ENCODE measurements around the gene ASIC5.

The ASIC5 gene

GRCh38 chr4:155789982-155790381 is 76.1 kb downstream of the ASIC5 start:
- TF ChIP-seq, protein P1, sequence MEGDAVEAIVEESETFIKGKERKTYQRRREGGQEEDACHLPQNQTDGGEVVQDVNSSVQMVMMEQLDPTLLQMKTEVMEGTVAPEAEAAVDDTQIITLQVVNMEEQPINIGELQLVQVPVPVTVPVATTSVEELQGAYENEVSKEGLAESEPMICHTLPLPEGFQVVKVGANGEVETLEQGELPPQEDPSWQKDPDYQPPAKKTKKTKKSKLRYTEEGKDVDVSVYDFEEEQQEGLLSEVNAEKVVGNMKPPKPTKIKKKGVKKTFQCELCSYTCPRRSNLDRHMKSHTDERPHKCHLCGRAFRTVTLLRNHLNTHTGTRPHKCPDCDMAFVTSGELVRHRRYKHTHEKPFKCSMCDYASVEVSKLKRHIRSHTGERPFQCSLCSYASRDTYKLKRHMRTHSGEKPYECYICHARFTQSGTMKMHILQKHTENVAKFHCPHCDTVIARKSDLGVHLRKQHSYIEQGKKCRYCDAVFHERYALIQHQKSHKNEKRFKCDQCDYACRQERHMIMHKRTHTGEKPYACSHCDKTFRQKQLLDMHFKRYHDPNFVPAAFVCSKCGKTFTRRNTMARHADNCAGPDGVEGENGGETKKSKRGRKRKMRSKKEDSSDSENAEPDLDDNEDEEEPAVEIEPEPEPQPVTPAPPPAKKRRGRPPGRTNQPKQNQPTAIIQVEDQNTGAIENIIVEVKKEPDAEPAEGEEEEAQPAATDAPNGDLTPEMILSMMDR (IDR thresholded peaks at IDR 0.05; ENCODE audit: insufficient read depth, low read length, missing control alignments) = no peak
- H3K4me3 ChIP-seq (ENCODE audit: low read depth, low read length) = no peak overlapping the region
- CTCF ChIA-PET = no interaction called here
- DNase-seq (ENCODE audit: low read depth, low spot score) = no peak
- POLR2A ChIA-PET = no interaction called here

DNA sequence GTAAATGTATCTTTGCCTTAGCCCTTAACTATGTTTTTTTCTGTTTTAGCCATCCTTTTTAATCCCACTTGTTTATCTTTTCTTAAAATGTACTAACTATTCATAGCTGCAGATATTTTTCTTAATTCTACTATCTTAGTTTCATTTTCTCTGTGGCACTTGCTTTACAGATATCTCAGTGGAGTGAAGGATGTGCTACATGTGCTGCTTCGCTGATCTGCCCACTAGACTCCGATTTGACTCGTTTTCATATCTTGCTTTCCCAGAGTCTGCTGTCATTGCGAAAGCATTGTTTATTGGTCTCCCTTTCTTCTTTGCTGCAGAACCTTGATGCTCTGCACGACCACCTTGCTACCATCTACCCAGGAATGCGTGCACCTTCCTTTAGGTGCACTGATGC is 76.7 kb downstream of the ASIC5 start:
- CTCF ChIA-PET = interaction anchor here (0.8 to 1.4 kb wide), 4 partner anchors 11 to 164 kb away, joined by 3 to 5 read pairs (median 4); partner anchors contain the start of gene CTSO
- DNase-seq (ENCODE audit: low read depth, low spot score) = no peak
- POLR2A ChIA-PET = no interaction called here
- TF ChIP-seq, protein P1 (IDR thresholded peaks at IDR 0.05; ENCODE audit: insufficient read depth, low read length, missing control alignments) = no peak
- no peak overlapping the region for H3K4me3 ChIP-seq (ENCODE audit: low read depth, low read length)

GRCh38 chr4:155787113-155787710 is 78.9 kb downstream of the ASIC5 start:
- POLR2A ChIA-PET = no interaction called here
- no peak for DNase-seq (ENCODE audit: low read depth, low spot score)
- H3K4me3 ChIP-seq (ENCODE audit: low read depth, low read length) = no peak overlapping the region
- CTCF ChIA-PET = interaction anchor here (0.6 to 2.3 kb wide), 10 partner anchors 9 to 1228 kb away, joined by 3 to 14 read pairs (median 4); no protein-coding TSS in a partner anchor
- TF ChIP-seq, protein P1 (IDR thresholded peaks at IDR 0.05; ENCODE audit: insufficient read depth, low read length, missing control alignments) = peak; percentile 45

DNA sequence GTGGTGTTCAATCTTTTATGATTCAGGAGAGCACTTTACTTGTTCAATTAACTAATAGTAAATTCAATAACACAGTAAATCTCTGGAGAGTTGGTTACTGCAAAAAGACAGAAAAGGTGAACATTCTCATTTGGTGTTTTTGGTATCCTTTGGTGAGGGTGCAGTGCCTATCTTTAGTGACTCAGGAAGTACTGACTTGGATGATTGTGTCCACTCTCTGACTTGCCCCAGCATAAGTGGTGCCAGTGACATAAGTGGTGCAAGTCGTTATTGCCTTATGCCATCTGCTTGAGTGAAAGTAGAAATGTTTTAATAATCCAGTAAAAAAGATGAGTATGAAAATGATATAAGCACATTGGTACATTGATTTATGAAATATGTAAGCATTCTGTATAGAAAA is 80.2 kb downstream of the ASIC5 start:
- ChIA-PET CTCF (interaction anchor here (2.1 kb wide), 1 partner anchor 979 kb away, joined by 11 read pairs; no protein-coding TSS in a partner anchor), POLR2A (no interaction called here)
- no peak overlapping the region for H3K4me3 ChIP-seq (ENCODE audit: low read depth, low read length)
- TF ChIP-seq, protein P1 (IDR thresholded peaks at IDR 0.05; ENCODE audit: insufficient read depth, low read length, missing control alignments) = no peak
- no peak for DNase-seq (ENCODE audit: low read depth, low spot score)

GRCh38 chr4:155784637-155785036 is 81.4 kb downstream of the ASIC5 start:
- no peak for DNase-seq (ENCODE audit: low read depth, low spot score)
- TF ChIP-seq, protein P1 (IDR thresholded peaks at IDR 0.05; ENCODE audit: insufficient read depth, low read length, missing control alignments) = no peak
- CTCF ChIA-PET = no interaction called here
- H3K4me3 ChIP-seq (ENCODE audit: low read depth, low read length) = no peak overlapping the region
- POLR2A ChIA-PET = no interaction called here

GRCh38 chr4:155781249-155781831 is 84.7 kb downstream of the ASIC5 start:
- no peak overlapping the region for H3K4me3 ChIP-seq (ENCODE audit: low read depth, low read length)
- TF ChIP-seq, protein P1 (IDR thresholded peaks at IDR 0.05; ENCODE audit: insufficient read depth, low read length, missing control alignments) = no peak
- ChIA-PET POLR2A (no interaction called here), CTCF (no interaction called here)
- DNase-seq (ENCODE audit: low read depth, low spot score) = no peak
